WERI-Rb-1 (cell line): ENCODE measurements around the gene MCM10.

Source experiments
- DNase-seq: peaks from one replicate; pipeline ENCODE4 v3.0.0-alpha.2; 2020
- H3K27ac ChIP-seq: fragments of 250-450 bp; sonication (Bioruptor Pico); 2 replicates; pipeline ENCODE4 v1.5.1; 2020; ENCODE audit warnings: mild to moderate bottlenecking, moderate library complexity
- H3K27me3 ChIP-seq: fragments of 250-450 bp; sonication (Bioruptor Pico); 2 replicates; pipeline ENCODE4 v1.5.1; 2021; ENCODE audit warnings: mild to moderate bottlenecking, low read depth, moderate library complexity; ENCODE audit not compliant: insufficient read depth, severe bottlenecking
- H3K36me3 ChIP-seq: fragments of 250-450 bp; sonication (Bioruptor Pico); 2 replicates; pipeline ENCODE4 v1.5.1; 2020; ENCODE audit warnings: mild to moderate bottlenecking, moderate library complexity
- H3K4me3 ChIP-seq: 2 replicates; pipeline ENCODE4 v1.5.1; 2011; ENCODE audit warnings: low read depth, mild to moderate bottlenecking, control low read depth, low read length
- H3K9me3 ChIP-seq: fragments of 250-450 bp; sonication (Bioruptor Pico); 2 replicates; pipeline ENCODE4 v1.5.1; 2021; ENCODE audit warnings: mild to moderate bottlenecking, moderate library complexity; ENCODE audit not compliant: severe bottlenecking
- TF ChIP-seq, protein P1 (sequence below): IDR thresholded peaks from 2 replicates; pipeline ENCODE4 v1.5.1; 2011; ENCODE audit warnings: low read depth, mild to moderate bottlenecking, control low read depth, inconsistent platforms, low read length

Gene MCM10

GRCh38 chr10:13160934-13161856 lies at the start of gene MCM10:
MCM10 (plus strand) TSS chr10:13161558; CDS start chr10:13164203, 2,645 bp downstream.
- Histone ChIP-seq H3K36me3 (peaks cover 6% of the 10 kb centered on the region; the same call in 1 of the 2 replicates), H3K27me3 (no peaks in the 10 kb centered on the region), H3K9me3 (no peaks in the 10 kb centered on the region), H3K4me3 (peak within 1 kb of the TSS; percentile 87), H3K27ac (peak within 1 kb of the TSS; percentile 82)
- TF ChIP-seq, protein P1, sequence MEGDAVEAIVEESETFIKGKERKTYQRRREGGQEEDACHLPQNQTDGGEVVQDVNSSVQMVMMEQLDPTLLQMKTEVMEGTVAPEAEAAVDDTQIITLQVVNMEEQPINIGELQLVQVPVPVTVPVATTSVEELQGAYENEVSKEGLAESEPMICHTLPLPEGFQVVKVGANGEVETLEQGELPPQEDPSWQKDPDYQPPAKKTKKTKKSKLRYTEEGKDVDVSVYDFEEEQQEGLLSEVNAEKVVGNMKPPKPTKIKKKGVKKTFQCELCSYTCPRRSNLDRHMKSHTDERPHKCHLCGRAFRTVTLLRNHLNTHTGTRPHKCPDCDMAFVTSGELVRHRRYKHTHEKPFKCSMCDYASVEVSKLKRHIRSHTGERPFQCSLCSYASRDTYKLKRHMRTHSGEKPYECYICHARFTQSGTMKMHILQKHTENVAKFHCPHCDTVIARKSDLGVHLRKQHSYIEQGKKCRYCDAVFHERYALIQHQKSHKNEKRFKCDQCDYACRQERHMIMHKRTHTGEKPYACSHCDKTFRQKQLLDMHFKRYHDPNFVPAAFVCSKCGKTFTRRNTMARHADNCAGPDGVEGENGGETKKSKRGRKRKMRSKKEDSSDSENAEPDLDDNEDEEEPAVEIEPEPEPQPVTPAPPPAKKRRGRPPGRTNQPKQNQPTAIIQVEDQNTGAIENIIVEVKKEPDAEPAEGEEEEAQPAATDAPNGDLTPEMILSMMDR = peak; percentile 52
- DNase-seq = peak; percentile 96

DNA sequence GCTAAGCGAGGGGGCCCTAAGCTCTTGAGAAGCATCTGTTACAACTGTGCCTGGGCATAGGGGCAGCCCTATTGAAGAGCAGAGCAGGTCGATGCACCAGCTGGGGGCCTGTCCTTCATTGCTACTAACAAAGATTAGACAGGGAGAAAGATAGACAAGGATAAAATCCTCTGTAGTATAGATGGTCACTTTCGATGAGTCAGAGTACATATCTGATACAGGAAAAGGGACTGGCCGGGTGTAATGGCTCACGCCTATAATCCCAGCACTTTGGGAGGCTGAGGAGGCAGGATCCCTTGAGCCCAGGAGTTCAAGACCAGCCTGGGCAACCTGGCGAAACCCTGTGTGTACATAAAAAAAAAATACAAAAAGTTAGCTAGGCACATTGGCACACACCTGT lies 47.8 kb upstream of the MCM10 start:
- TF ChIP-seq, protein P1 = no peak
- H3K9me3 ChIP-seq = no peaks in the 10 kb centered on the region
- no peaks in the 10 kb centered on the region for H3K36me3 ChIP-seq
- peak; percentile 34 for DNase-seq
- H3K4me3 ChIP-seq = no peak overlapping the region
- no peaks in the 10 kb centered on the region for H3K27me3 ChIP-seq
- H3K27ac ChIP-seq = no peak overlapping the region

GRCh38 chr10:13115832-13116803 lies 45.2 kb upstream of the MCM10 start:
- H3K4me3 ChIP-seq = no peak overlapping the region
- H3K36me3 ChIP-seq = no peaks in the 10 kb centered on the region
- H3K27ac ChIP-seq = no peak overlapping the region
- no peaks in the 10 kb centered on the region for H3K9me3 ChIP-seq
- H3K27me3 ChIP-seq = no peaks in the 10 kb centered on the region
- TF ChIP-seq, protein P1 = no peak
- no peak for DNase-seq

DNA sequence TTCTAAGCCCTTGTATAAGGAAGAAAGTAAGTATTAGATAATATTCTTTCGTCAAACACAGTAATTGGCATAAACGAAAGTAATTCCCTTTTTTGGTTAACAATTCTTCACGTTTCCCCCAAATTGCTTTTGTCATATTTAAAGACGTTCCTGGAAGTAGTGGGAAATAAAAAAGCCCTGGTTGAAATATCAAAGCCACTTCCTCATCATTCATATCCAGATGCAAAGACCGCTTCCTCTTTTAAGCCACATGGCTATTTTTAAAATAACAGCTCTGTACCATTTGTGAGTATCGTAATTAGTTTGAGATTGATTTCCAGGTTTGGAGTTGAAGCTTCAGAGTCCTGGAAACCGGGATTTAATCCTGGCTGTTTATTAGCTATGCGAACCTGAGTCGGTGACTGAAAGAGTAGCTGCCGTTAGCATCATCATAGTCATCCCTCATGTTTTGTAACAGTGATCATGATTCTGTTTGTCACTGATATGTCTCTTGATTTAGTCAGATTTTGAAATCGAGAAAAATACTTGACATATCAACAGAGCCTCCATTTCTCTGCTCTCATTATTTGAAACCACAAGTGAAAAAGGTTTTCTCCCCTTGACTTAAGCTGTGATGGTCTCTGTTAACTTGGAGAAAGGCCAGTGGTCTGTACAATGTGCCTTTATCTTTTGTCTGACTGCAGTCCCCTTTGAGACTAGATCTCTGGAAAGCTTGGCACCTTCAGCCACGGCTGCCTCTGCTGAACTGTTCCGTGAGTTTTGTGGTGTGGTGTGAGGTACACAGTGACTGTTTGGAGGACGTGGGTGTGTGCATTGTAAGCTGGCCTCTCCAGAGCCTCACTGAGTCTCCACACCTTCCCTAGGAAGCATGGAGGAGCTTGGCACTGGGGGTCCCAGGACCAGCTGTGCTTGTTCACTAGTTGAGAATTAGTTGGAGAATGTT lies 43.2 kb upstream of the MCM10 start:
- Histone ChIP-seq H3K9me3 (no peaks in the 10 kb centered on the region), H3K4me3 (no peak overlapping the region), H3K36me3 (no peaks in the 10 kb centered on the region; the same call in 1 of the 2 replicates), H3K27ac (no peak overlapping the region), H3K27me3 (no peaks in the 10 kb centered on the region)
- no peak for DNase-seq
- TF ChIP-seq, protein P1 = no peak
